ENCODE data around the gene BCAM. TPM values are rescaled to one million over a fixed set of nuclear protein-coding genes. Genes with fewer than 3 reads are reported as not detected.
"Not testable (repeated sequence)": the region's sequence is repeated elsewhere in the genome, so short reads cannot be mapped to it uniquely, and the experiment has no call there.

BCAM gene
- total RNA-seq, 1 donor from 2014 or later: 75.9 TPM

- DNase-seq (ENCODE audit: low spot score): no peak
These were observed 40.0 kb downstream of the BCAM start for GRCh38 chr19:44848812-44849447.

DNA sequence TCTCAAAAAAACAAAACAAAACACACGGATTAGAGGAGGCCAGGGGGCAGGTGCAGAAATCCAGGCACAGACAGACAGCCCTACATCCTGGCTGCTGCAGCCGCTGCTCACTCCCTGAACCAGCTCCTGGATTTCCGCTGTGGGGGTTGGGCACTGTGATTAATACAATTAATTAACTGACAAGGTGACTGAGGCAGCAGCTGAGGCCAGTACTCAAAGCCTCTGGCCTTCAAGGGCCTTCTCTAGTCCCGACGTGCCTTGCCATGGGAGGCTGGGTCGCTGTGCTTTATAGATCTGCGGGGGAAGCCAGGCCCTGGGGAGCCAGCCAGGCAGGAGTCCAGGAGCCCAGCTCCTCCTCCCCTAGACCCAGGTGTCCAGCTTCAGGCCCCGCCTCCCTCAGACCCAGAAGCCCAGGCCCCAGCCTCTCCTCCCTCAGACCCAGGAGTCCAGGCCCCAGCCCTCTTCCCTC is 41.8 kb downstream of the BCAM start:
- no peak for DNase-seq (ENCODE audit: low spot score)

- DNase-seq (ENCODE audit: low spot score): no peak
These were observed 42.5 kb downstream of the BCAM start for GRCh38 chr19:44851427-44851826.

- no peak for DNase-seq (ENCODE audit: low spot score)
These were observed 46.7 kb downstream of the BCAM start for GRCh38 chr19:44855606-44856005.

GRCh38 chr19:44856421-44857083 is 47.6 kb downstream of the BCAM start:
- no peak for DNase-seq (ENCODE audit: low spot score)

GRCh38 chr19:44857837-44858236 is 48.9 kb downstream of the BCAM start:
- DNase-seq (ENCODE audit: low spot score): peak; percentile 74

DNA sequence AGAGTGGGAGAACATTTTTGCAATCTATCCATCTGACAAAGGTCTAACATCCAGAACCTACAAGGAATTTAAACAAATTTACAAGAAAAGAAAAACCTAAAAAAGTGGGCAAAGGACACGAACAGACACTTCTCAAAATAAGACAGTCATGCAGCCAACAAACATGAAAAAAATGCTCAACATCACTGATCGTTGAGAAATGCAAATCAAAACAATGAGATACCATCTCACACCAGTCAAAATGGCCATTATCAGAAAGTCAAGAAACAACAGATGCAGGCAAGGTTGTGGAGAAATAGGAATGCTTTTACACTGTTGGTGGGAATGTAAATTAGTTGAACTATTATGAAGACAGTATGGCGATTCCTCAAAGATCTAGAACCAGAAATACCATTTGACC is 52.7 kb downstream of the BCAM start:
- not testable (repeated sequence) for DNase-seq (ENCODE audit: low spot score)

DNA sequence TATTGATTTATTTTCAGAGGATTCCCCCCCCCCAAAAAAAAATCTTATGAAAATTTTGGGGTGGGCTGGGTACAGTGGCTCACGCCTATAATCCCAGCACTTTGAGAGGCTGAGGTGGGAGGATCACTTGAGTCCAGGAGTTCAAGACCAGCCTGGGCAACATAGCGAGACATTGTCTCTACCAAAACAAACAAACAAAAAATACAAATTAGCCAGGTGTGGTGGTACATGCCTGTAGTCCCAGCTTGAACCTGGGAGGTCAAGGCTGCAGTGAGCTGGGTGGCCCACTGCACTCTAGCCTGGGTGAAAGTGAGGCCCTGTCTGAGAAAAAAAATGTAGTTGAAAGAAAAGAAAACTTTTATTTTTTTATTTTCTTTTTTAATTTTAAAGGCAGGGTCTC is 55.1 kb downstream of the BCAM start:
- DNase-seq (ENCODE audit: low spot score): no peak

- DNase-seq (ENCODE audit: low spot score): no peak
These were observed 56.4 kb downstream of the BCAM start for GRCh38 chr19:44865196-44865767.

DNA sequence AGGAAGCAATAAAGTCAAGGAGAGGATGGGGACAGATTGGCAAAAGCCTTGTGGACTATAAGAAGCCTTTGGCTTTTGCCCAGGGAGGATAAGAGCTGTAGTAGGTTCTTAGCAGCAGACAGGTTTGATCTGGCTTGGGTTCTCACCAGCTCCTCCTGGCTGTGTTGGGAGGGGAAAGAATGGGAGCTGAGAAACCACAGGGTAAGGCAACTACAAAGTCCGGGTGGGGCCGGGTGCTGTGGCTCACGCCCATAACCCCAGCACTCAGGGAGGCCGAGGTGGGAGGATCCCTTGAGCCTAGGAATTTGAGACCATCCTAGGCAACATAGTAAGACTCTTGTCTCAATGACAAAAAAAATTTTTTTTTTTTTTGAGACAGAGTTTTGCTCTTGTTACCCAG is 57.8 kb downstream of the BCAM start:
- DNase-seq (ENCODE audit: low spot score): no peak

GRCh38 chr19:44867578-44867977 is 58.7 kb downstream of the BCAM start:
- no peak for DNase-seq (ENCODE audit: low spot score)

GRCh38 chr19:44869733-44870470 is 61.0 kb downstream of the BCAM start:
- DNase-seq (ENCODE audit: low spot score): no peak

Other genes starting within 250 kb of the BCAM start
- not detected for gene IGSF23, start 195.5 kb upstream of the BCAM start, total RNA-seq
- gene PVR, start 165.2 kb upstream of the BCAM start, total RNA-seq: 42.8 TPM
- gene CEACAM19, start 137.6 kb upstream of the BCAM start, total RNA-seq: 10.9 TPM
- gene CEACAM16, start 110.0 kb upstream of the BCAM start, total RNA-seq: 0.12 TPM
- 44.3 TPM for gene BCL3, start 60.4 kb upstream of the BCAM start, total RNA-seq
- 47.4 TPM for gene CBLC, start 31.2 kb upstream of the BCAM start, total RNA-seq
- 331 TPM for gene NECTIN2, start 37.2 kb downstream of the BCAM start, total RNA-seq
- 35.0 TPM for gene TOMM40, start 82.2 kb downstream of the BCAM start, total RNA-seq
- 435 TPM for gene APOE, start 96.7 kb downstream of the BCAM start, total RNA-seq
- 103 TPM for gene APOC1, start 105.5 kb downstream of the BCAM start, total RNA-seq
- gene APOC4, start 133.1 kb downstream of the BCAM start, total RNA-seq: not detected
- gene APOC2, start 136.9 kb downstream of the BCAM start, total RNA-seq: 24.8 TPM
- 149 TPM for gene CLPTM1, start 146.3 kb downstream of the BCAM start, total RNA-seq
- gene RELB, start 192.4 kb downstream of the BCAM start, total RNA-seq: 12.2 TPM
- gene CLASRP, start 229.9 kb downstream of the BCAM start, total RNA-seq: 101 TPM